ENCODE results near the gene ZNF385C.
A peak's percentile ranks its signal among the peaks of the same experiment; 100 is the strongest.
"Not testable (repeated sequence)": the region's sequence is repeated elsewhere in the genome, so short reads cannot be mapped to it uniquely, and the experiment has no call there.

The ZNF385C gene

DNA sequence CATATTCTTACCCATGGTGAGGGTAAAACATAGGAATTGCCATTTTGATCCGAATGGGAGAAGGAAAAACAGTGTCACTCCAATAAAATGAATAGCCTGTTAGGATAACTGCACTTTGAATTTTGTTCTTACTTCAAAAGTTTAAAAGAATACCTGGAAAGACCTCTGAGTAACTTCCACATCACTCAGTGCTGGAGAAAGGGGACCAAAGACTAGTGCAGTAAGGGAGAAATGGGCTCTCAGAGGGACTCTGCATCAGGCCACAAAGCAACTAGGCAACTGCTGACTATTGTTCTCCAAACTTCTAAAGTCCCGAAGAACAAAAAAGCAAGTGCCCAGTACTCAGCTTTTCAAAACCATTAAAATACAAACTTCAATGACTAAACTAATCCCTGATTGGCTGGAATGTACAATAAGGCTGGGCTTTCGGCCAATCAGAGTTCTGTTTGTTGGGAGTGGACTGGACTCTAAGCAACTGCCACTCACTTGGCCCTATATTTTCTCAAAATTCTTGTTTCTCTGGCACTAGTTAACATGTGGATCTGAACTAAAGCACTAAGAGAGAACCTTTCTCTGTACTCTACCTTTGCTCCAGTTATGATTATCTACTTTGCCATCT lies 87.3 kb downstream of the ZNF385C start:
- TF ChIP-seq, protein P1, sequence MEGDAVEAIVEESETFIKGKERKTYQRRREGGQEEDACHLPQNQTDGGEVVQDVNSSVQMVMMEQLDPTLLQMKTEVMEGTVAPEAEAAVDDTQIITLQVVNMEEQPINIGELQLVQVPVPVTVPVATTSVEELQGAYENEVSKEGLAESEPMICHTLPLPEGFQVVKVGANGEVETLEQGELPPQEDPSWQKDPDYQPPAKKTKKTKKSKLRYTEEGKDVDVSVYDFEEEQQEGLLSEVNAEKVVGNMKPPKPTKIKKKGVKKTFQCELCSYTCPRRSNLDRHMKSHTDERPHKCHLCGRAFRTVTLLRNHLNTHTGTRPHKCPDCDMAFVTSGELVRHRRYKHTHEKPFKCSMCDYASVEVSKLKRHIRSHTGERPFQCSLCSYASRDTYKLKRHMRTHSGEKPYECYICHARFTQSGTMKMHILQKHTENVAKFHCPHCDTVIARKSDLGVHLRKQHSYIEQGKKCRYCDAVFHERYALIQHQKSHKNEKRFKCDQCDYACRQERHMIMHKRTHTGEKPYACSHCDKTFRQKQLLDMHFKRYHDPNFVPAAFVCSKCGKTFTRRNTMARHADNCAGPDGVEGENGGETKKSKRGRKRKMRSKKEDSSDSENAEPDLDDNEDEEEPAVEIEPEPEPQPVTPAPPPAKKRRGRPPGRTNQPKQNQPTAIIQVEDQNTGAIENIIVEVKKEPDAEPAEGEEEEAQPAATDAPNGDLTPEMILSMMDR (IDR thresholded peaks at IDR 0.05; ENCODE audit: insufficient read depth, low read depth, low read length, missing control alignments), result no peak
- DNase-seq (ENCODE audit: low read depth), result peak; percentile 27
- no peak overlapping the region for H3K4me3 ChIP-seq (ENCODE audit: low read depth, low read length)

DNA sequence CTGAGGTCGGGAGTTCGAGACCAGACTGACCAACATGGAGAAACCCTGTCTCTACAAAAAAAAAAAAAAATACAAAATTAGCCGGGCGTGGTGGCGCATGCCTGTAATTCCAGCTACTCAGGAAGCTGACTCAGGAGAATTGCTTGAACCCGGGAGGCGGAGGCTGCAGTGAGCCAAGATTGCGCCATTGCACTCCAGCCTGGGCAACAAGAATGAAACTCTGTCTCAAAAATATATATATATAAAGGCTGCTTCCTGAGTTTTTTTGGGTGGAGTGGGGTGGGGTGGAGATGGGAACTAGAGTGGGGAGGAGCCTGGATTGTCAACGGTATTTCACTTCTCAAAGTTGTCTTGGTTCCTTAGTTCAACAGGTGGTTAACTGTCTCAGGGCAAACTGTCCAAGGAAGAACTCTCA lies 88.0 kb downstream of the ZNF385C start:
- DNase-seq (ENCODE audit: low read depth); H3K4me3 ChIP-seq (ENCODE audit: low read depth, low read length): not testable (repeated sequence)

DNA sequence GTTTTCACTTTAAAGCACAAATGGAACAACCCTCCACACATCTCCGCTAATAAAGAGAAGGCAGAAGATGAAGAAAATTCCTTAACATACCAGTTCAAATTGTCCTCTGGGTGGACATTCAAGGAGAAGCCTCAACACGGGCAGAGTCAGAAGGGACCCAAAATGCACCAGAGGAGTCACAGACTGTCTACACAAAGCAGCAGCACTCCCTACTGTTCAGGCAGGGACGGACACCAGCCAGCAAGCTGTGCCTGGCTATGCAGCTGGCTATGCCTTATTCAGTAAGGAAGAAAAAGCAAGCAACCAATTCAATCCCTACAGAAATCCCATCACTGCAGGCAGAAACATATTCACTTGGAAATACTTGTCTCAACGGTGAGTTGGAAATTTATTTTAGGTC lies 89.1 kb downstream of the ZNF385C start:
- TF ChIP-seq, protein P1 (IDR thresholded peaks at IDR 0.05; ENCODE audit: insufficient read depth, low read depth, low read length, missing control alignments), result peak; percentile 14
- no peak for DNase-seq (ENCODE audit: low read depth)
- H3K4me3 ChIP-seq (ENCODE audit: low read depth, low read length), result no peak overlapping the region

DNA sequence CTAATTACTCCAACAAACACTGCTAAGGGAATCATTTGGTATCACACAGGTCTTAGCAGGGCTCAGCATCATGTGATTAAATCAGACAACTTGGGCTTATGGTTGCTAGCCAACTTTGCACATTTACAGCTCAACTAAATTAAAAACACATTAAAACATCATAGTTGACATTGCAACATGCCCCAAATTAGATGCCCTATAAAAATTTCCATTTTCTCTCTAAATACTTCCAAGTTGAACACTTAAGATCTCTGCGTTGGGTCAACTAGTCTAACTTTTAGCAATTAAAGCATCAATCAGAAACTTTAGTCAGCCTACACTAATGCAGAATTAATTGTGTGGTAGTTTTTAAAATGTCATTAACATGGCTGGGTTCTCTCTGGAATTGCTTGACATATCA lies 93.1 kb downstream of the ZNF385C start:
- H3K4me3 ChIP-seq (ENCODE audit: low read depth, low read length), result no peak overlapping the region
- TF ChIP-seq, protein P1 (IDR thresholded peaks at IDR 0.05; ENCODE audit: insufficient read depth, low read depth, low read length, missing control alignments), result no peak
- DNase-seq (ENCODE audit: low read depth), result no peak

DNA sequence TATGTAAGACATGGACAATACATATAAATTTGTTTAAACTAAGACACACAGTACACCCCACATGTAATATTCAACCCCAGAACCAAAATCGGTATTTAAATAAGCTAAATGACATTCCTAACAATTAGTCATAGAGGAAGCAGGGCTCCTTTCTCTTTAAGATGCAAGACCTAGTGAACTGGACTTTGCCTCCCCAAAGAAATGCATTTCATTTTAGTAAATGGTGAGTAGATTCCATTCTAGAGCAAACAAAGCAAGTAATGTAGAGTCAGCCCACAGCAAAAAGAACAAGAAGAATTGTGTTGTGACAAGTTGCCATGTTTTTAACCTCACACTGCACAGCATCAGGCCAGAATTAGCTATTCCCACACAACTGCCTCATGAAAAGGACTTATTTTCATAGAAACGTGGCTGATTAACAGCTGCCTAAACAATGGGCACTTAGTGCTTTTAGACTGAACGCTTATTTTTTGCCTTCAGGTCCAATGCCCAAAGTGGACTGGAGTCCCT lies 95.4 kb downstream of the ZNF385C start:
- H3K4me3 ChIP-seq (ENCODE audit: low read depth, low read length), result no peak overlapping the region
- DNase-seq (ENCODE audit: low read depth), result no peak
- TF ChIP-seq, protein P1 (IDR thresholded peaks at IDR 0.05; ENCODE audit: insufficient read depth, low read depth, low read length, missing control alignments), result no peak

DNA sequence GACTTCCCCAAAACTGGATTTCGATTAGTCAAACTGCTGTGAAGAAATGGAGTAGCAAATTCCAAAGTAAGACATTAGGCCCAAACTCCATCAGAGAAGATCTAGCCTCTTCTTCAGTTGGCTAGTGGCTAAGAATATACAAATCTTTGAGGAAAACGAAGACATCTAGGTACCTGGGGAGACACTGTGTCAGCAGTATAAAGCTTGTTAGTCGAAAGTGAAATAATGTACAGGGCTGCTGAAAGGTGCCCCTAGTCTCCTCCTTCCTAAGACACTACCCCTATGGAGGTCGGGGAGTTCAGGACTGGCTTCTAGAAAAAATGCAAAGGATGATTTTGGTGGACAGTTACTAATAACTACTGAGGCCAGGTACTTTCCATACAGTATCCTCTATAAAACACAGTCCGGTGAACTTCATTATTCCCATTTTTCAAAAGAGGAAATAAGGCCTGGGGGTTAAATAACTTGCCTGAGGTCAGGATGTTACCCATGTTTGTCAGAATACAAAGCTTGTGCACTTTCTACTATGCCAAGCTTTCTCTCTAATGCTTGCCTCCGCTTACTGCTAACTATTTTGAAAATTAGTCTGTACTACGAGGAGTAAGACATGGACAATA lies 96.0 kb downstream of the ZNF385C start:
- no peak overlapping the region for H3K4me3 ChIP-seq (ENCODE audit: low read depth, low read length)
- TF ChIP-seq, protein P1 (IDR thresholded peaks at IDR 0.05; ENCODE audit: insufficient read depth, low read depth, low read length, missing control alignments), result no peak
- DNase-seq (ENCODE audit: low read depth), result no peak

DNA sequence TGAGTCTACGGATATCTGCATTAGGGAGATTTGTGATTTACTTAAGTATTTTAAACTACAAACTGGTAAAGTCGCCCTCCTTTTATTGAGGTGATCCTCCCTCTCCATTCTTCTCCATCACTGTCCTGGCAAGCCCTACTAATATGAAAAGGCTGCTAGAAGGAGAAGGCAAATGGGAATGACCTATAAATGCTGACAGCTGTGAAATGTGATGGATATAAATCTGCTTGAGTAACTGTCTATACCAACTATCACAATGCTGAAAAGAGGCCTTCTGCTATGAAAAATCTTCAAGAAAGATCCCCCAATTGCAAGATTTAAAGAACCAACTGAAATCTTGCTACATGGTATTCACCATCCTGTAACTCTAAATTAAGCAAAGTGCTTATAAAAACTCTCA lies 96.5 kb downstream of the ZNF385C start:
- no peak overlapping the region for H3K4me3 ChIP-seq (ENCODE audit: low read depth, low read length)
- DNase-seq (ENCODE audit: low read depth), result no peak
- TF ChIP-seq, protein P1 (IDR thresholded peaks at IDR 0.05; ENCODE audit: insufficient read depth, low read depth, low read length, missing control alignments), result no peak

All from GM12865 (cell line).